Esophagus squamous epithelium (tissue), 5 donors: Measurements from ENCODE around the gene GJB5. TPM values are rescaled to one million over a fixed set of nuclear protein-coding genes. Genes with fewer than 3 reads are reported as not detected.

Experiments used
- DNase-seq: peaks from one replicate; lab custom pipeline; 2025; lab: John Stamatoyannopoulos, UW
- H3K27ac ChIP-seq, 4 donors: fragments of 200-600 bp; sonication (generic); one replicate each; pipeline ENCODE4 v1.5.1; 2016 to 2019; ENCODE audit warnings: mild to moderate bottlenecking in 1 of 4
- H3K27me3 ChIP-seq, 4 donors: fragments of 200-600 bp; sonication (generic); 1 replicate in 3 of 4; 2 replicates in 1 of 4; pipeline versions ENCODE4 v1.5.1 to v1.6.0; 2017 to 2021; ENCODE audit warnings: antibody characterized with exemption in 1 of 4
- H3K36me3 ChIP-seq, 3 donors: fragments of 200-600 bp; sonication (generic); one replicate each; pipeline ENCODE4 v1.5.1; 2016 to 2019
- H3K4me1 ChIP-seq, 3 donors: fragments of 200-600 bp; sonication (generic); one replicate each; pipeline ENCODE4 v1.5.1; 2017 to 2019
- H3K4me3 ChIP-seq, 4 donors: fragments of 200-600 bp; sonication (generic); 1 replicate in 3 of 4; 2 replicates in 1 of 4; pipeline ENCODE4 v1.5.1; 2016 to 2019; ENCODE audit warnings: mild to moderate bottlenecking in 2 of 4, moderate library complexity in 1 of 4
- H3K9me3 ChIP-seq, 3 donors: fragments of 200-600 bp; sonication (generic); one replicate each; pipeline ENCODE4 v1.5.1; 2016 to 2019
- CTCF ChIP-seq, 6 experiments: fragments of 450-650 bp in 4 of 6; fragments of 200-600 bp in 2 of 6; sonication (generic) in 2 of 6; IDR thresholded peaks; one replicate each; pipeline ENCODE4 v1.5.1; 2016 to 2019; ENCODE audit warnings: antibody characterized with exemption in 6 of 6, mild to moderate bottlenecking in 4 of 6, moderate library complexity in 4 of 6
- POLR2A ChIP-seq, 4 donors: fragments of 450-650 bp; IDR thresholded peaks; one replicate each; pipeline ENCODE4 v1.6.1; 2017; ENCODE audit warnings: antibody characterized with exemption in 4 of 4, mild to moderate bottlenecking in 4 of 4, moderate library complexity in 3 of 4
- WGBS, 2 donors: methylation state at CpG; one replicate each; pipeline ENCODE4 v1.1.5; 2018; 5-methylcytosine and 5-hydroxymethylcytosine counted together
- intact Hi-C: fragments of 100-400 bp; cut with DNase I; formaldehyde crosslinking; loops from one replicate; pipeline ENCODE4 v1.15.0; 2022
- total RNA-seq, 4 donors: library from RNA; depleted of rRNA; stranded (reverse); fragments of >200 nt; gene quantifications; one replicate each; pipeline ENCODE4 v1.1.0, GENCODE V29; 2016
- donor health status: DM: yes; HTN: yes; CAD: no.

The GJB5 gene
- total RNA-seq, 4 donors from 2014 or later, result 91.7 to 123 (median 104) TPM

DNA sequence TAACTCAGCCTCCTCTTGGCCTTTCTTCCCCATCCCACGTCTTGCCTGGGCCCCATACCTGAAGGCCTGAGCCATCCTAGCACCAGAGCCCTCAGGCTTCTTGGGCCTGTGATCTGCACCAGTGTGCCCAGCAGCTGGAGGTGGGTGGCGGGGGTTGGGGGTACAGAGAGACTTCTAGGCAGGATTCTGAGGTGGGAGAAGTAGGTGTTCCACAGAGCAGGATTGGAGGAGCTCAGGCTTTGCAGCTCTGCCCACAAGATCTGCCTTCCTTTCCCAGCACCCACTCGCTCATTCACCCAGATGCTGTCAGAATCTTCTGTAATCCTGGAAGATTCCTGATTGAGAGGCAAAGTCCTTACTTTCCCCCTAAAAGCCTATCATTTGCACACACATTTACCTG lies 10.0 kb upstream of the GJB5 start:
- Histone ChIP-seq H3K4me3 (no peak overlapping the region), H3K27me3 (peaks cover 0 to 15% (median 0%) of the 10 kb centered on the region in 4 donors), H3K36me3 (no peaks in the 10 kb centered on the region), H3K9me3 (no peaks in the 10 kb centered on the region), H3K27ac (no peak overlapping the region), H3K4me1 (peaks cover 0 to 10% (median 0%) of the 10 kb centered on the region in 3 donors)
- TF ChIP-seq POLR2A (IDR thresholded peaks at IDR 0.05), result no peak
- TF ChIP-seq CTCF (IDR thresholded peaks at IDR 0.05), result no peak
- no peak for DNase-seq
- 73 to 80% methylated on average over 1 to 2 of the region's 3 CpGs for WGBS, 2 donors
- intact Hi-C loops, result no loop called here

DNA sequence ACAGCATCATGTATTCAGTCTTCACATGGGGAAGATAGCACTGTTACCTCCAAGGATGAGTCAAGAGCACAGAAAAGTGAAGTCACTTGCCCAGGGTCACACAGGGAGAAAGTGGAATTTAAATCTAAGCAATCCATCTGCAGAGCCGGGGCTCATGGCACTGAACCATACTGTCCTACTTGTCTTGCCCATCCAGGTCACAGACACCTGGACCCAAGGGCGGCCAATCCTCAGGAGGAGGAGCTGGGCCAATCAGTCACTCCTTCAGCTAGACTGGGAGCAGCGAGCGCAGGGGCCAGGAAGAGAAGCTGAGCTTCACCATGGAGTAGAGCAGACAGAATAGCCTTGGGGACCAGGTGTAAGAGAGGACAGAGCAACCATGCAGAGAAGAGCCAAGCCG lies 9.2 kb upstream of the GJB5 start:
- intact Hi-C loops, result no loop called here
- Histone ChIP-seq H3K9me3 (no peaks in the 10 kb centered on the region), H3K36me3 (no peaks in the 10 kb centered on the region), H3K27me3 (peaks cover 0 to 11% (median 0%) of the 10 kb centered on the region in 4 donors), H3K4me3 (no peak overlapping the region), H3K27ac (no peak overlapping the region), H3K4me1 (peaks cover 0 to 4% (median 0%) of the 10 kb centered on the region in 3 donors)
- 88 to 90% methylated on average over 1 to 2 of the region's 5 CpGs for WGBS, 2 donors
- no peak for DNase-seq
- TF ChIP-seq POLR2A (IDR thresholded peaks at IDR 0.05) (no peak), CTCF (IDR thresholded peaks at IDR 0.05) (no peak)

GRCh38 chr1:34746101-34746500 lies 8.7 kb upstream of the GJB5 start:
- H3K9me3 ChIP-seq, result no peaks in the 10 kb centered on the region
- no peak overlapping the region for H3K27ac ChIP-seq
- H3K4me3 ChIP-seq, result no peak overlapping the region
- H3K36me3 ChIP-seq, result no peaks in the 10 kb centered on the region
- no peak for DNase-seq
- 92% methylated on average over 4 of the region's 4 CpGs; no CpG with 5 or more reads in 1 of the 2 donors for WGBS, 2 donors
- H3K27me3 ChIP-seq, result peaks cover 0 to 11% (median 0%) of the 10 kb centered on the region in 4 donors
- intact Hi-C loops, result no loop called here
- no peak for TF ChIP-seq CTCF (IDR thresholded peaks at IDR 0.05)
- peaks cover 0 to 4% (median 0%) of the 10 kb centered on the region in 3 donors for H3K4me1 ChIP-seq

DNA sequence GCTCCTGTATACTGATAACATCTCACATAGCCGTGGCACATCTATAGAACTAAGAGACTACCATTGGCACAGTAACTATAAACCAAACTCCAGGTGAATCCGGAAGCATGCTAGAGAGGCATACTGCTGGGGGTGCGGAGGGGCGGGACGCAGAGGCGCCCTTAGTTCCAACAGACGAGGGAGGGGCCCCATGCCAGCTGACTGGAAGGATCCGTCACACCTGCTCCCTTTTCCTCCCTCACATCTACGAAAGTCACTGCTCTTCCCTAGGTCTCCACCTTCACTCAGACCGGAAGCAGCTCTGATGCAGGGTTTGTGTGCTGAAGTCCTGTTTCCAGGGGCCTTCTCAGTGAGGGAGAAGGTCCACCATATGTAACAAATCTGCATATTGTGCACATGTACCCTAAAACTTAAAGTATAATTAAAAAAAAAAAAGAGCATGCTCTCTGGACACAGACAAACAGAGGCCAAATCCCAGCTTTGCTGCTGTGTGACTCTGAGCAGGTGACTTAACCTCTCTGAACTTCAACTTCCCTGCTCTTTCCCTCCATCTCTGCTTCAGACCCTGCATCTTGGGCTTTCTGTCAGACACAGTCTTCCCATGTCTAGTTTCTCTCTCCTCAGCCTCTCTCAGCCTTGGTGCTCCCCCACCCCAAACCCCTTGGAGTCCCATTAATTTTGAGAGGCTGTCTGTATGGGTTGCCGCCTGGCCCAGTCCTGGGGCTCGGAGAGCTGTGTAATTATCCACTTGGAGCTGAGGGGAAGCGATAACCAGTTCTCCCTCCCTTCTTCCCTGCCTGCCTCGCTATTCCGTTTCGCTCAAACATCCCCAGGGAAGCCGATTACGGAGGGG lies 7.8 kb upstream of the GJB5 start:
- no peak overlapping the region for H3K4me3 ChIP-seq
- DNase-seq, result no peak
- no peaks in the 10 kb centered on the region for H3K36me3 ChIP-seq
- no peak for TF ChIP-seq CTCF (IDR thresholded peaks at IDR 0.05)
- no peak for TF ChIP-seq POLR2A (IDR thresholded peaks at IDR 0.05)
- no peak overlapping the region for H3K27ac ChIP-seq
- intact Hi-C loops, result no loop called here
- peaks cover 0 to 4% (median 0%) of the 10 kb centered on the region in 3 donors for H3K4me1 ChIP-seq
- no peaks in the 10 kb centered on the region for H3K9me3 ChIP-seq
- peaks cover 0 to 11% (median 0%) of the 10 kb centered on the region in 4 donors for H3K27me3 ChIP-seq
- WGBS, 2 donors, result 62 to 72% methylated on average over 11 to 16 of the region's 18 CpGs

DNA sequence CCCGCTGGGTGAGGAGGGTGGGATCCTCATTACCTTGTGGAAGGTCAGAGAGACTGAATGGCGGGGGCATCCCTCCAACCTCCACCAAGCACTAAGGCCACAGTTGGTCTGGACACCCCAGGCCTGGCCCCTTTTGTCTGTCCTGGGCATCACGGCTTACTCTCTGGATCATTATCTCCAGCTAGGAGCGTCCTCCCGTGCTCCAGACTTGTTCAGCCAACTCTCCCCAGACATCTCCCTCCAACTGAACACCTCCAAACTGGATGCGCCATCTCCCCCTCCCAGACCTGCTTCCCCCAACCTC lies 7.3 kb upstream of the GJB5 start:
- TF ChIP-seq CTCF (IDR thresholded peaks at IDR 0.05) (no peak), POLR2A (IDR thresholded peaks at IDR 0.05) (no peak)
- H3K27ac ChIP-seq, result no peak overlapping the region
- intact Hi-C loops, result no loop called here
- no peak for DNase-seq
- 78 to 93% methylated on average over 5 of the region's 6 CpGs for WGBS, 2 donors
- H3K36me3 ChIP-seq, result no peaks in the 10 kb centered on the region
- peaks cover 0 to 1% (median 0%) of the 10 kb centered on the region in 3 donors for H3K9me3 ChIP-seq
- H3K27me3 ChIP-seq, result peaks cover 0 to 11% (median 0%) of the 10 kb centered on the region in 4 donors
- H3K4me1 ChIP-seq, result peaks cover 0 to under 1% (median 0%) of the 10 kb centered on the region in 3 donors
- no peak overlapping the region for H3K4me3 ChIP-seq
